A549 (cell line): ENCODE results near the gene PRADC1.

Experiments
- CBX8 ChIP-seq: fragments of 200-600 bp; sonication (generic); IDR thresholded peaks from 2 replicates; pipeline ENCODE4 v1.6.1; 2016
- POLR2A ChIP-seq: IDR thresholded peaks from 2 replicates; pipeline ENCODE4 v1.6.1; 2012; ENCODE audit warnings: mild to moderate bottlenecking, low read length

DNA sequence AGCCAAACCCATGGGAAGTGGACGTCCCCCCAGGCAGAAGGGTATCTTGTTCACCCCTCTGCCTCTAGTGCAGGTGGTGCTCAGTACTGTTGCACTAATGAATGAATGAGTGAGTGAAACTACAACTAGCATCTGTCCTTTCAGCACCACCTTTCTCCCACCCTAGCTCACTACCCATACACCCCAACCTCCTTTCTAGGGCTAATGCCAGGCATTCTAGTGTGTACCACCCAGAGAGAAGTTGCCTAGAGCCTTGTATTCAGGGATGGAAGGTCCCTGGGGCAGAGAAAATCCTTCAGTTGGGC is 23.5 kb upstream of the PRADC1 start:
- TF ChIP-seq CBX8 (no peak), POLR2A (no peak)
